Measurements from ENCODE around the gene ADGRD1.
"Not testable (repeated sequence)": the region's sequence is repeated elsewhere in the genome, so short reads cannot be mapped to it uniquely, and the experiment has no call there.

The ADGRD1 gene

DNA sequence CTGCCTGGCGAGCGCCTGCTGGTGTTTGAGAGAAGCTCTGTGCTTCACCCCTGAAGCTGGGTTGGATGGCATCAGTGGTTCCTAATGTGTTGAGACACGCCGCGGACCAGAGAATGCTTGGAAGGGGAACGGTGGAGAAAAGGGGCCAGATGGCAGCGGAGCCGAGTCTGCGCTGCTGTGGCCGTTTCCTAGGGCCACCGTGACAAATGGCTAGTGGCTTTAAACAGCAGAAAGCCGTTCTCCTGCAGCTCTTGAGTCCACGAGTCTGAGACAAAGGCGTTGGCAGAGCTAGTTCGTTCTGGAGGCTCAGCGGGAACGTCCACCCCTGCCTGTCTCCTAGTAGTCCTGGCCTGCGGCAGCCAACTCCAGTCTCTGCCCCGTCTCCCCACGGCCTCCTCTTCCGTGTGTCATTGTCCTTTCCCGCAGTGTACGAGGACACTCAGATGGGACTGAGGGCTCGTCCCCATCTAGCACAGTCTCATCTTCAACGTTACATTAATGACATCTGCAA, 103.6 kb downstream of the ADGRD1 start:
- DNase-seq (ENCODE audit: low spot score) = no peak

DNA sequence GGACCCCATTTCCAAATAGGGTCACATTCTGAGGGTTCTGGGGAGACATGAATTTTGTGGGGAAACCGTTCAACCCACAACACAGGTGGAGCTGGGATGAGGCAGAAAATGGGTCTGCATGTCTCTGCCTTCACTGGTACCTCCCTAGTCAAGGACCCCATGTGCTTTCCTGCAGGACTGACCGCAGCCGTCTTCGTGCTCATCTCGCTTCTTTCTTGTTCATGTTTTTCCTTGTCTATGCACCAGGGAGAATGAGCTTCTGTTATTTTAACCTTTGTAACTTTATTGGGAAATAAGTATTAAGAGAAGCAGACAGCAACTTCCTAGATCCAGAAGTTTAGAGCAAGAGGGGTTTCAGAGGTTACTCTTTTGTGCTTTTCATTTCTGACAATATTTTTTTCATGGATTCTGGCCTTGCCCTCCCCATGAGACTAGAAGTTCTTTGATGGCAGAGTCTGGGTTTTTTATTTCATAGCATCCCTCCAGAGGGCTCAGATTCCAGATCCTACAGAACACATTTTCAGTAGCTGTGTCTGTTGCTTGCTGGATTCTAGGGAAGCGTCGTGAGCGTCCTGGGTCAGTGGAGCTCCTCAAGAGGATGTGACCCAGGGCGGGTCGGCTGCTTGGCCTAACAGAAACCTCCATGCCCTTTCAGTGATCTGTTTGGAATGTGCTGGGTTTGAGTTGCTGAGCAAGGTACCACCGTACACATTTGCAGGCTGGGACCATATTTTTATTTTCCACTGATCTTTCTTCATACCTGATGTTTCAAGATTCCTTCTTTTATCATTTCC, 104.2 kb downstream of the ADGRD1 start:
- DNase-seq (ENCODE audit: low spot score) = no peak

DNA sequence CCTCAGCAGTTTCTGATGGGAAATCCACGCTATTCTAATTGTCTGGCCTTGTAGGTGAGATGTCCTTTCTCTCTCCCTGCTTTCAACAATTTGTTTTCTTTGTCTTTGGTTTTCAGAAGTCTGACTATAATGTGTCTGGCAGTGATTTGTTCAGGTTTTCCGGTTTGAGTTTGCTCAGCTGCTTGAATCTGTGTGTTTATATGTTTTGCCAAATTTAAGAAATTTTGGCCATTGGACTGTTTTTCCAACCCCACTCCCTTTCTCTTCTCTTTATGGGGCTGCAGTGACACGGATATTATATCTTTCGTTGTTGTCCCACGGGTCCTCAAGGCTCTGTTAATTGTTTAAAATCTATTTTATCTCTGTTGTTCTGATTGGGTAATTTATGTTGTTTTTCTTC, 105.0 kb downstream of the ADGRD1 start:
- no peak for DNase-seq (ENCODE audit: low spot score)

DNA sequence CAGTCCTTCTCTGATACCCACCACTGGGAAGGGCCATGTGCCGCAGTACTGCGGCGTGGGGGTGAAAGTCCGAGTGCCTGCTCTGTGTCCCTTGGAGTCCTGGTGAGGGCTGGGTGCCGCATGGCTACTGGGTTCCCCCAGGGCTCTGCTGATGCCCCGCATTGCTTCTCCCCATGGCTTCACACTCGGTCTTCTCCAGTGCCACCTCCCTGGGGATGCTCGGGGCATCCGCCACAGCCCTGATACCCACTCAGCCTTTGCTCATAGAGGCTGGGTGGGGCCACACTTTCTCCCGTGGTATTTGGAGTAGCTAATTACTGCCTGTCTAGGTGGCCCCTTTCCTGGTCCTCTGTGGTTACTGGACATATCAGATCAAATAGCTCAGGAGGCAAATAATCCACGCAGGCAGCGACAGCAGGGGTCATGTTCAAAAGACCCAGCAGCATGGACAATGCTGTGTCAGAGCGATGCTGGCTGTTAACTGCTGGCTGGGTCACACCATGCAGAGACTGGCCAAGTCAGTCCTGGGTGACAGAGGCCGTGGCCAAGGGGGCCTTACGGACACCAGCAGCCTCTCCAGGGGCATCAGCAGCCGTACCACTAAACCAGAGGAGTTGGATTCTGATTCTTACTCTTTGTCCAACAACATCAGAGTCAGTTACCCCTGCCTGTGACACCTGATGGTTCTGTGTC, 106.5 kb downstream of the ADGRD1 start:
- no peak for DNase-seq (ENCODE audit: low spot score)

DNA sequence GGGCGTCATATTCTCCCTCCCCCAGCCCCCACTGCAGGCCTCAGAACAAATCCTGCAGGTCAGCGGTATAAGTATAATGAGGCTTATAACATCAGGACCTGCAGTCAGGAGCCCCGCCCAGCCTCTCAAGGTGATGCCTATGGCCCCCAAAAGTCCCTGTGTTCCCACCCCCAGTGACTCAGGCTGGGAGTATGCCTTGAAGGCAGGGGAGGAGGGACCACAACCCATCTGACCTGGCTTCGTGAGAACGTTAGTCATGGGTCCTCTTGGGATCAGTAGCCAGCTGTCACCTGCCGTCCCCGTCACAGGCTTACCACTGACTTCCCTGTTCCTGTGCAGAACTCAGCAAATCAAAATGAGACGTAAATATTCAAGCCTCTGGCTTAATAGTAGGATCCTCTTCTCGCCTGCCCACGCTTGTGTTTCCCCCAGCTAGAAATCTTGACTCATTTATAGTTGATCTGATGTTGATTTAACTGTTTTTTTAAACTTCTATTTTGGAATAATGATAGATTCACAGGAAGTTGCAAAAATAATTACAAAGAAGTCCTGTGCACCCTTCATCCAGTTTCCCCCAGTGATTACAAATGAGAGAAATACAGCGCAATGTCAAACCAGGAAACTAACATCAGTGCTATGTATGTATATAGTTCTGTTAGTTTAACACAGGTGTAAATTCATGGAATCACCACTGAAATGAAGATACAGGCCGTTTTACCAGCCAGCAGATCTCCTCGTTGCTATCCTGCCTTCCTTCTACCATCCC, 107.5 kb downstream of the ADGRD1 start:
- DNase-seq (ENCODE audit: low spot score) = no peak

DNA sequence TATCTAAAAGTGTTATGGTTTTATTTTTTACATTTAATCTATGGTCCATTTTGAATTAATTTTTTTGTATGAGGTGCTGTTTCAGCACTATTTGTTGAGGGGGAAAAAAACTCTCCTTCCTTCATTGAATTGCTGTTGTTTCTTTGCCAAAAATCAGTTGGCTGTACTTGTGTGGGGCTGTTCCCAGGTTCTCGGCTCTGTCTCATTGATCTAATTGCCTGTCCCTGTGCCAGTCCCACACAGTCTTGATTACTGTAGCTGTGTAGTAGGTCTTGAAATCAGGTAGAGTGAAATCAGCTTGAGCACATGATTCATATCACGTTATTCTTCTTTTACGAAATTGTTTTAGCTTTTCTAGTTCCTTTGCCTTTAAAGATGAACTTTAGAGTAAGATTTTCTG, 109.7 kb downstream of the ADGRD1 start:
- no peak for DNase-seq (ENCODE audit: low spot score)

DNA sequence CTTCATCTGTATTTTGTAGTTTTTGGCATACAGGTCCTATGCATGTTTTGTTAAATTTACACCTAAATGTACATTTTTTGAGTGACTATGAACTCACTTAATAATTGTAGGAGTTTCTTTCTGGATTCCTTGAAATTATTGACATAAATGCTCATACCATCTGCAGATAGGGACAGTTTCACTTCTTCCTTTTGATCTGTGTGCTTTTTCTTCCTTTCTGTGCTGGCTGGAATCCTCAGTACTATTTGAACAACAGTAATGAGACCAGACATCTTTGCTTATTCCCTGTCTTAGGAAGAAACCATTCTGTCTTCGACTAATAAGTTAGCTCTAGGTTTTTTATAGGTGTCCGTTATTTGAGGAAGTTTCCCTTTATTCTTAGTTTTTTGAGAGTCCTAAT, 110.3 kb downstream of the ADGRD1 start:
- no peak for DNase-seq (ENCODE audit: low spot score)

DNA sequence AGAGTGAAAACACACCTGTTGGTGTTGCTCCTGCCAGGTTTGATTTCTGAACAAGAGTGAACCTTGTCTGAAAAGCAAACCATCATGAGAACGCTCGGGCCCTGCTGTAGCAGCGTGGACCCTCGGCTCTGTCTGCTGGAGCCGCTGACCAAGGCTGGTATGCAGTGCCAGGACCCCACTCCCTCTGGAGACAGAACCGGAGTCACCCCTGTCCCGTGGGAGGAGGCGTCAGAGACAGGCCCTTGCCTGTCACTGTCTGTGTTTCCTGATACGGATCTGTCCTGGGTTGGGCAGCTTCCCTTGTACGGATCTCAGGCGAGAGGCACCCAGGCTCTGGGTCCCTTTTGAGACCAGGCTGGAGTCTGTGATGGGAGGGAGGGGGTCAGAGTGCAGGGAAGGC, 111.6 kb downstream of the ADGRD1 start:
- DNase-seq (ENCODE audit: low spot score) = no peak

DNA sequence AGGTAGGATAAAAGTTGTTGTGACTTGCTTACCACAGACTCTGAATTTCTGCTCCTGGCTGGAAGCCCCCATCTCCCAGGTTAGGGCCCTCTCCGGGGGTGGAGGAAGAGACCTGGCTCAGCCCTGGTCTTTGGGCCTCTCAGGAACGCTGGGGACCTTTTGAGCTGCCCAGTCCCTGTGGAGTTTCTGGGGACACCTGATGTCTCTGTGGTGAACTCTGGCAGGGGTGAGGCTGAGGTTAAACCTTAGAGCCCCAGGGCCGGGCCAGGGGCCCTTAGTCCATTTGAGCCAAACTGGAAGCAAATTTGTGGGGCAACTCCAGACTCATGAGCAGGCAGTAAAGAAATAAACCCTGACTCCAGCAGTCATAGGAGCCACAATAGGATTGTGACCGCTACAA, 112.1 kb downstream of the ADGRD1 start:
- no peak for DNase-seq (ENCODE audit: low spot score)

DNA sequence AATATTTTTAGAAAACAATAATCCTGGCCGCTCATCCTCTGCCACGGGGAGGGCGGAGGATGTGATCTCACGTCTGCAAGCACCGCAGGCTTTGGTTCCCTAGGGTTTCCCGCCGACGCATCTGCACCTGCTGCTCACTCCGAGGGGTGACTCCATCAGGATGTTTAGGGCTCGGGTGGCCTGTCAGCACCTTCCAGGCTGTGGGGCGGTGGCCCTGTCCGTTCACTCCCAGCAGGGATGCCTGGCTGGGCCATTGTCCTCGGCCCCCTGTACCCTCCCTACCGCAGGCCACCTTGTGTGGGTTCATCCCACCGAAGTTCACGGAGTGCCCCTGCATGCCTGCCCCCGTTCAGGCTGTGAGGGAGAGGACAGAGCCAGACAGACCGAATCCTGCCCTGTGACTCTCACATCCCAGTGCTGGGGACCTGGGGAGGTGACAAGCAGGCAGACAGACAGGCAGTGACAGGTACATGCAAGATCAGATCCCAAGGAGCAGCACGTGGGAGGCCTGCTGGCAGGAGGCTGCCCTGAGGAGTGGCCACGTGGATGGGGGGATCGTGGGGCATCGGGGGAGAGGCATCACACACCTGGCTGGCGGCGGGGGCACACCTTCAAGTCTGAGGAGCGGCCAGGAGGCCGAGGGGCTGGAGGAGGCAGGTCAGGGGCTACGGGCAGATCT, 112.6 kb downstream of the ADGRD1 start:
- no peak for DNase-seq (ENCODE audit: low spot score)

DNA sequence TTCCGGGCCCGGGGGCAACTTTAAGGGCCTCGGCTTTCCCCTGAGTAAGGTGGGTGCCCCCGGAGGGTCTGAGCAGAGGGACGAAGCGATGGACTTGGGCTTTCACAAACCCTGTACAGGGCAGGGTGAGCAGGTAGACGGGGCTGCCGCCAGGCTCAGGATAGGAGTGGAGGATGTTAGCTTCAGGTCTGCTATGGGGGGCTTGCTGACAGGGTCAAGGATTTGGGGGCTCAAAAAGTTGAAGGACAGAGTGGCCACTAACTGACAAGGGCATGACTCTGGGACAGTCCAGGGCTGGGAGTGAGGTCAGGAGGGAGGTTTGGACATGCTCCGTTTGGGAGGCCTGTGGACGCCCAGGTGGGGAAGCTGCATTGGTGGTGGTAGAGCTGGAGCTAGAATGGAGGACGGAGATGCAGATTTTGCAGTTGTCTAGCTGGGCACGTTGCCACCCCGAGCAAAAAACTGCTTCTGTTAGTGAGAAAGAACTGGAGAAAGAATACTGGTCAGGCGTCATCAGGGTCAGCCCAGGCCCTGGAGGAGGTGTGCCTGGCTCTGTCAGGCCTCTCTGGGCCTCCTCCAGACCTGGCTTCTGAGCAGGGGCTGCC, 113.3 kb downstream of the ADGRD1 start:
- DNase-seq (ENCODE audit: low spot score) = no peak

DNA sequence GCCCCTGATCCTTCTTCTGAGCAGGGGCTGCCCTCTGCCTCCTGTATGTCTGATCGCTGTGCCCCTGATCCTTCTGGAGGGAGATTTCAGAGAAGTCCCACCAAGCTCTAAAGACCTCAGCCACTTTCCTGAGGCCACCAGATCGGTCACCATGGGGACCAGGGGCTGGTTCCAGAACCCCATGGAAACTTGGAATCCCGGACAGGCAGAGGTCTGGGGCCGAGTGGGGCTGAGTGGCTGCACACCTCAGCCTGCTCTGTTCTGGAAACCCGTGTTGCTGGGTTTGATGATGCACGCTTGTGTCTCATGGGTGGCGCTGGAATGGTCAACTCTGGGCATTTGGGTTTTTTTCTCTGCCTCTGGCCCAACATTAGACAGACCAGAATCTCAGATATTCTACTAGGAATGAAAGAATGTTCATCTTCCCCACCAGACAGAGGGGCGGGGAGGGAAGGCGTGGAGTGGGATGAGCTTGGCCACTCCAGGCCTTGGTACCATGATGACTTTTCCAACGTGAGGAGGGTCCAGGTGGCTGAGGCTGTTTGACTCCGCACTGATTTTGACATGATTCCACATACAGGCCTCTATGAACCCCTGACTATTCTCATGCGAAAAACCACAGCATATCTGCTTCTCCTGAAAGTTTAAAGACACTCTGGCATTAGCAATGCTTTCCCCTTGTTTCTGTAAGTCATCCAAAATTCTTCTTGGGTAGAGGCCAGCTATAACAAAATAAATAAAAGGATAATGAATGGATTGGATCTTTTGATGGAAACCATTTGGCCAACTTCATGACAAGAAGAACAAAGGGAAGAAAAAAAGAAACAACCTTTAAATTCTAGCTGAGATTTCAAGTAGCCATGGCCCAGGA, 114.5 kb downstream of the ADGRD1 start:
- DNase-seq (ENCODE audit: low spot score) = no peak

DNA sequence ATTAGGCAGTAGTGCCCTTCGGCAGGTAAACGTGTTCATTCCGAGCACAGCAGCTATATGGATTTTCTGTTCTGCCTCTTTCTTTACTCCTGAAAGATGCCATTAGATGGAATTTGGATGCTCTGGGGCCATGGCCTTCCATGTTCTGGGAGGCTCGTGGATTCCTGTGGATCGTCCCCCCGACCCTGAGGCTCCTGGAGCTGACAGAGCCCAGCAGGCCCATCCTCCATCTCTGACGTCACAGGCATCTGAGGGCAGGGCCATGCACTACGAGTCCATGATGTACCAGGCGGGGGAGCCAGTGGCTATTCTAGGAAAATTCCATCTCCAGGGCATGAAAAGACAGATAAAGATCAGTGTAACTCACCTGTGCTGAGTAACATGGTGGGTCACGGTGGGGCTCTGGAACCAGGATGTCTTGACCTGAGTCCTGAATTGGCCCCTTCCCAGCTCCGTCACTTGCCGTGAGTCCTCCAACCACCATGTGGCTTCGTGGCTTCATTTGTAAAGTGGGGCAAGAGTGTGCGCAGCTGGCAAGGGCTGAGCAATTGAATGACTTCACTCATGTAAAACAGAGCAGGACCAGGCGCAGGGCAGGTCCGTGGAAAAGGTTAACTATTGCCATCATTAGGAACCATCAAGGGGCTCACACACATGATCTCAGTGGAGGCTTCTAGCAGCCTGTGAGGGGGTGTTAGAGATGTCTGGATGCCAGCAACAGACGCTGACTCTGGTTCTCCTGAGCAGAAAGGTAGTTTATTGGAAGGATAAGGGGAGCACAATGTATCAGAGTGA, 115.4 kb downstream of the ADGRD1 start:
- DNase-seq (ENCODE audit: low spot score) = not testable (repeated sequence)

DNA sequence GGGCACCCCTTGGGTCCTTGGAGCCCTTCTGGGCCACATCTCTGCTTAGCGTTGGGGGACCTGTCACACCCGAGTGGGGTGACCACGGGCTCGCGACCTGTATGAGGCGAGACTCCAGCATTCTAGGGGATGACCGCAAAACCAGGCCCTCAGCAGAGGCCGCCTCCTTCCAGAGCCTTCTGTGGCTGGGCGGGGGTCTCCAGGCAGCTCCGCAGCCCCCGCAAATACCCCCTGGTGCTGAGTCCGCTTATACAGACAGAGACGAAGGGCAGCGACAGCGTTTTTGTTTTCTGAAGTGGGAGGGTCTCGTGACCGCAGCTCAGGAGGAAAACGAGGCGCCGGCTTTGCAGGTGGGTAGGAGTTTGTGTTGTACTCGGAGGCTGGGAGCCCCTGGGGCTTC, 116.4 kb downstream of the ADGRD1 start:
- not testable (repeated sequence) for DNase-seq (ENCODE audit: low spot score)

DNA sequence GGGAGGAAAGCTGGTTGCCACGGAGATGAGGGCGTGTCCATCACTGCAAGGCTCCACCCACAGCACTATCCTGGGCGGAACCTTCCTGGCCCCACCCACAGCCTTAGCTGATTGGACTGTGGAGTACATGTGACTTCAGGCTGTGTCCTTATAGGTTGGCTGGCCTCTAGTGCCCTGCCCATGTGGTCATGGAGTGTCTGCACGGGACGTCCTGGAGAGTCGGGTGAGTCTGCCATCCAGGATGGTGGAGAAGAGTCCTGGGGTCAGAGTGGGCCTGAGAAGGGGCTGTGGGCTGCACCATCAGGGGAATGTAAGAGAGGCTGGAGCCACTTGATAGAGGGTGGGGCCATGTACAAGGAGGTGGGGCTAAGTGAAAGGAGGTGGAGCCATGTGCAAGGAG, 117.0 kb downstream of the ADGRD1 start:
- DNase-seq (ENCODE audit: low spot score) = not testable (repeated sequence)

DNA sequence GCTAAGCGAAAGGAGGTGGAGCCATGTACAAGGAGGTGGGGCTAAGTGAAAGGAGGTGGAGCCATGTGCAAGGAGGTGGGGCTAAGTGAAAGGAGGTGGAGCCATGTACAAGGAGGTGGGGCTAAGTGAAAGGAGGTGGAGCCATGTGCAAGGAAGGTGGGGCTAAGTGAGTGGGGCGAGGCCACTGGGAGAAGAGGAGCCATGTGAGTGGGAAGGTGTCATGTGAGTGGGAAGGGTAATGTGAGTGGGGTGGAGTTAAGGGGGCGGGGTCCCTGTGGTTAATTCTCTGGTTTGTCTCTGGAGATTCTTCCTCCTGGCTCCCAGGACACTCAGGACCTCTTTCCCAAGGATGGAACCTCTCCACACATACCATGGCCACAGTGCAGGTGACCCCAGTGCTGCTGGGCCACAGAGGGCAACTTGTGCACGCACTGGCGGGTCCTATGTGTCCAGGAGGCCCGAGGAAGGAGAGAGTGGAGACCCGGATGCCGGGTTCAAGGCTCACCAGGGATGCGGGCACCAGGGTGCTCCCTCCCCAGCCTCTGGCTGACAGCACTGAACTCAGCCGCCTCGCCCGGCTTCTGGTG, 117.6 kb downstream of the ADGRD1 start:
- DNase-seq (ENCODE audit: low spot score) = not testable (repeated sequence)

DNA sequence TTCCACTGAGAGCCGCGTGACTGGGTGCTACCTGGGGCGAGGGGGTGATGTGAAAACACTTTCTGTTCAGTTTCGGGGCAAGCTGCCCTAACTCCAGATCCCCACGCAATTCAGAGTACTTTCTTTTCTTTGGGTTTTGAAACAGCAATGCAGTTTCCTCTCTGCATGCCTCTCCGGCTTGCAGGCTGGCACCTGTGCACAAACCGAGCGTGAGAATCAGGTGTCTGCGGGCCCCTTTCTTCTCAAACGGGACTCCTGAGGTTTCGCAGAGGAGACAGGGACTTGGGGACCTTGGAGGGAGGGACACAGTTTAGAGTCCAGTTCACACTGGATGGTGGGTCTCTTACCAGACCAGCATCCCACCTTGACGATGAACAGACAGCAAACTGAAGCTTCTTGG, 118.2 kb downstream of the ADGRD1 start:
- DNase-seq (ENCODE audit: low spot score) = not testable (repeated sequence)

DNA sequence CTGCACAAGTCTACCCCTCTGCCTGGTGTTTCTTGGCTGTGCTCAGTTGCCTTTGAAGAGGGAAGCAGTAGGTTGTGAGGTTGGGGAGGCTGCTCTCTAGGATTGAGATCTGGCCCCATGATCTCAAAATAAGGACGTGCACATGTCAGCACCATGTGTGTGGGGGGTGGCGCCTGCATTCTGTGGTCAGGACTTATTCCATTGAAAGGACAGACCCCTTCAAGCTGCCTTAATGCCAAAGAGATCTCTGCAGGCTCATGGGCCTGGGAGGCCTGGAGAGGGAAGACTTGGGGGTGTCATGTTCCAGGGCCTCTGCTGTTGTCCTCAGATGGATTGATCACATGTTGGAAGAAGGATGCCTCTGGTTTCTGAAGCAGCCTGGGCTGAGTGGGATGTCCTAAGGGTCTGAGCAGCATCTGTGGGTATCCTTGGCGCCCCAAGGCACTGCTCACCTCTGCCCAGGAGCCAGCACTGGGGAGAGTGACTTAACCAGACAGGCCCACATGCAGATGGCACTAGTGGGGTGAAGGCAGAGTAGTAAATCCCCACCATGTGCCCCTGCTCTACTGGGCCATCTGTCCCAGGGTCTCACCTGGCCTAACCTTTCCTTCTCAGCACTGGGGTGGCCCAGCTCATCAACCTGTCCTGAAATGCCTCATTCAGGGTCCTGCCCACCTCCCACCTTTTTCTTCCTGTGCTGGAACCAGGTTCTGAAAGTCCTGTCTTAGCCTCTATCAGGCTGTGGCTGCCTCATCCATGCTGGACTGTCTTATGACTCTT, 118.9 kb downstream of the ADGRD1 start:
- DNase-seq (ENCODE audit: low spot score) = no peak
